PC-9 (cell line): ENCODE results near the gene MSL1. TPM values are rescaled to one million over a fixed set of nuclear protein-coding genes. Genes with fewer than 3 reads are reported as not detected.

ENCODE experiments used
- BruUV-seq: library from RNA; stranded (reverse); fragments of 400-500 nt; replicated peaks from 2 replicates; lab custom pipeline; 2021; lab: Mats Ljungman, UMichigan
- CTCF ChIA-PET: fragments of 300-600 bp; sonication (Branson Sonifier 250); formaldehyde crosslinking; loops from one replicate; lab custom pipeline; 2022; ENCODE audit warnings: antibody characterized with exemption; lab: Charles Lee
- POLR2A ChIA-PET: fragments of 300-600 bp; sonication (Branson Sonifier 250); formaldehyde crosslinking; loops from one replicate; lab custom pipeline; 2022; ENCODE audit warnings: antibody characterized with exemption; ENCODE audit not compliant: unreplicated experiment; lab: Charles Lee
- DNase-seq, 2 experiments: peaks; one replicate each; pipeline versions ENCODE4 v3.0.0 to v3.0.0-alpha.2; 2015 to 2022; ENCODE audit warnings: mixed read lengths in 1 of 2
- H2AFZ ChIP-seq: fragments of 200-600 bp; sonication (generic); 2 replicates; pipeline ENCODE4 v1.8.1; 2017; ENCODE audit warnings: antibody characterized with exemption
- H3F3A ChIP-seq: fragments of 200-600 bp; sonication (generic); 2 replicates; pipeline ENCODE4 v1.8.1; 2017; ENCODE audit warnings: antibody characterized with exemption, mild to moderate bottlenecking, low read depth; ENCODE audit not compliant: insufficient read depth
- H3K27ac ChIP-seq: fragments of 200-600 bp; sonication (generic); 2 replicates; pipeline ENCODE4 v1.6.1; 2016; ENCODE audit warnings: mixed run types
- H3K27me3 ChIP-seq: fragments of 200-600 bp; sonication (generic); 2 replicates; pipeline ENCODE4 v1.6.1; 2016; ENCODE audit warnings: low read depth, mixed run types; ENCODE audit not compliant: insufficient read depth
- H3K36me3 ChIP-seq: fragments of 200-600 bp; sonication (generic); 2 replicates; pipeline ENCODE4 v1.6.1; 2016; ENCODE audit warnings: low read depth, mixed run types
- H3K4me1 ChIP-seq: fragments of 200-600 bp; sonication (generic); replicated peaks from 2 replicates; pipeline ENCODE4 v1.6.1; 2016; ENCODE audit warnings: mixed run types; ENCODE audit not compliant: insufficient read depth
- H3K4me2 ChIP-seq: fragments of 200-600 bp; sonication (generic); 2 replicates; pipeline ENCODE4 v1.6.1; 2017; ENCODE audit warnings: mixed run types
- H3K4me3 ChIP-seq: fragments of 200-600 bp; sonication (generic); 2 replicates; pipeline ENCODE4 v1.6.1; 2016; ENCODE audit warnings: mixed run types
- H3K79me2 ChIP-seq: fragments of 200-600 bp; sonication (generic); 2 replicates; pipeline ENCODE4 v1.6.1; 2017; ENCODE audit warnings: low read depth, mixed run types
- H3K9me2 ChIP-seq: fragments of 200-600 bp; sonication (generic); 2 replicates; pipeline ENCODE4 v1.8.1; 2017; ENCODE audit warnings: mild to moderate bottlenecking; ENCODE audit not compliant: insufficient read depth
- H3K9me3 ChIP-seq: fragments of 200-600 bp; sonication (generic); 2 replicates; pipeline ENCODE4 v1.8.1; 2016; ENCODE audit warnings: low read depth; ENCODE audit not compliant: insufficient read depth
- H4K20me1 ChIP-seq: fragments of 200-600 bp; sonication (generic); 2 replicates; pipeline ENCODE4 v1.8.1; 2017; ENCODE audit not compliant: insufficient read depth
- EZH2 ChIP-seq: fragments of 200-600 bp; sonication (generic); IDR thresholded peaks from 2 replicates; pipeline ENCODE4 v1.8.0; 2017; ENCODE audit warnings: antibody characterized with exemption, low read depth
- intact Hi-C: fragments of 100-400 bp; cut with micrococcal nuclease; formaldehyde crosslinking; loops from one replicate; pipeline ENCODE4 v1.10.0; 2022; ENCODE audit not compliant: unreplicated experiment
- total RNA-seq: library from RNA; stranded (reverse); gene quantifications from 2 replicates; pipeline ENCODE4 v1.2.3, GENCODE V29; 2021
- TF ChIP-seq, protein P1 (sequence below): fragments of 200-600 bp; sonication (generic); conservative IDR thresholded peaks from 2 replicates; pipeline ENCODE4 v1.6.1; 2017; ENCODE audit warnings: mixed run types, antibody characterized with exemption, mild to moderate bottlenecking, moderate library complexity

MSL1 gene
- total RNA-seq, 1 experiment from 2014 or later = 61.8 TPM

DNA sequence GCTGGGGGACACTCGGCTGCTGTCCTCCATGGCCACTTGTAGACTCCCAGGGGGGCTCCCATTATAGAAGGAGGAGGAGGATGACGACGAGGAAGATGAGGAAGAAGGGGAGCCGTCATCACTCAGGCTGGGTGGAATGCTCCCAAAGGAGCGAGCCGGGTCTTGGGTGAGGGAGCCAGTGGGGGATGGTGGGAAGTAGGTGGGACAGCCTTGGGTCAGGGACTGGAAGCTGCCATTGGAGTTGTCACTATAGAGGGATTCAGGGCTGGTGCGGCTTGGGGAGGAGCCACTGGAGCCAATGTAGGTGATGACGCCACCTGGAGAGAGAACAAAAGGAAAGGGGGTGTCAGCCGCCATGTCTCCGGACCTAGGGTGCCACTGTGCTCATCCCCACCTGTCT lies 24.7 kb upstream of the MSL1 start:
- Histone ChIP-seq H3K27me3 (no peaks in the 10 kb centered on the region), H3K79me2 (peaks cover 23% of the 10 kb centered on the region), H3K27ac (no peak overlapping the region), H4K20me1 (no peaks in the 10 kb centered on the region), H3K36me3 (peaks cover 14% of the 10 kb centered on the region), H3K9me2 (no peaks in the 10 kb centered on the region), H3K9me3 (no peaks in the 10 kb centered on the region), H3K4me1 (peaks cover 25% of the 10 kb centered on the region), H3F3A (peaks cover 32% of the 10 kb centered on the region), H2AFZ (no peak overlapping the region), H3K4me3 (no peak overlapping the region), H3K4me2 (no peak overlapping the region)
- no peak for TF ChIP-seq EZH2
- intact Hi-C loops = no loop called here
- DNase-seq = no peak
- no TSS peak for BruUV-seq
- ChIA-PET CTCF (no interaction called here), POLR2A (no interaction called here)

DNA sequence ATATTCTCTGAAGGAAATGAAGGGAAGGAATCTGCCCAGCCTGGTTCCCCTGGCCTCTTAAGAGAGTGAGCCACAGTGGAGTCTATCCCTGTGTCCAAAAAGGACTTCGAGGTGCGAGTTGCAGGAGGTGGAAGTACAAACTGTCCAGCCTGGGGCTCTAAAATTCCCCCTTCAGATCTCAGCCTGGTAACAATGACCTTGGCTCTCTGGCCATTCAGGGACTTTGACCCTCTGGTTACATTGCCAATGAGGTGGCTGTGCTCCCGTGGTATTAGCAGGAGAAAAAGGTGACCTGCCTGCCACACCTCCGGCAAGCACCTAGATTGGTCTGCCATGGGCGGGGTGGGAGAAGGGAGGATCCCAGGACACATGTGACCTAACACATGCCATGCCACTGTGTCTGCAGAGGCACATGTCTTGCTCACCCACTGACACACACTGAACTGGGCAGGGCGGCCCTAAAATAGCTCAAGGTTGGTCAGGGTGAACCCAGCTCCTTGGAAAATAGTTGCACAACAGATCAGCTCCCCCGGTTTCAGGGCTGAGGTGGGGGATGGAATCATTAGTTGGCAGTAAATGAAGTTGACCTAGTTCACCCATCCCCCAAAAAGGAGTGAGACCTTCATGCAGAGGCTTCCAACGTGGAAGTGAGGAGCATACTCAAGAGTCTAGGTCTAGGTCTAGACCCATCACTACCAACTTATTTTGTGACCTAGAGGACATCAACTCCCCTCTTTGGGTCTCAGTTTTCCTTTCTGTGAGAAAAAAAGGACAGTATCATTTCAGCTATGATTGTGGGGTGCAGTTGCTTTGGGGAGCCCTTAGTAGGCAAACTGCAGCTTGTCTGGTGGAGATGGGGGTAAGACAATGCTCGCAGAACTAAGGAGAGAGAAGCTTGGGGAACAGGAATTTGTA lies 23.6 kb upstream of the MSL1 start:
- intact Hi-C loops = no loop called here
- Histone ChIP-seq H2AFZ (no peak overlapping the region; the same call in 1 of the 2 replicates), H3K4me2 (peak overlapping the region; percentile 94), H3K36me3 (peaks cover 14% of the 10 kb centered on the region), H3K4me3 (peak overlapping the region; percentile 55), H3K79me2 (peaks cover 23% of the 10 kb centered on the region), H3K4me1 (peaks cover 34% of the 10 kb centered on the region), H4K20me1 (no peaks in the 10 kb centered on the region), H3F3A (peaks cover 32% of the 10 kb centered on the region), H3K9me2 (no peaks in the 10 kb centered on the region), H3K27me3 (no peaks in the 10 kb centered on the region), H3K27ac (peak overlapping the region; percentile 81), H3K9me3 (no peaks in the 10 kb centered on the region)
- POLR2A ChIA-PET = interaction anchor here (0.5 to 0.6 kb wide), 2 partner anchors 14 to 538 kb away, joined by 3 read pairs; no protein-coding TSS in a partner anchor
- TSS peak; percentile 11 for BruUV-seq
- TF ChIP-seq, protein P1, sequence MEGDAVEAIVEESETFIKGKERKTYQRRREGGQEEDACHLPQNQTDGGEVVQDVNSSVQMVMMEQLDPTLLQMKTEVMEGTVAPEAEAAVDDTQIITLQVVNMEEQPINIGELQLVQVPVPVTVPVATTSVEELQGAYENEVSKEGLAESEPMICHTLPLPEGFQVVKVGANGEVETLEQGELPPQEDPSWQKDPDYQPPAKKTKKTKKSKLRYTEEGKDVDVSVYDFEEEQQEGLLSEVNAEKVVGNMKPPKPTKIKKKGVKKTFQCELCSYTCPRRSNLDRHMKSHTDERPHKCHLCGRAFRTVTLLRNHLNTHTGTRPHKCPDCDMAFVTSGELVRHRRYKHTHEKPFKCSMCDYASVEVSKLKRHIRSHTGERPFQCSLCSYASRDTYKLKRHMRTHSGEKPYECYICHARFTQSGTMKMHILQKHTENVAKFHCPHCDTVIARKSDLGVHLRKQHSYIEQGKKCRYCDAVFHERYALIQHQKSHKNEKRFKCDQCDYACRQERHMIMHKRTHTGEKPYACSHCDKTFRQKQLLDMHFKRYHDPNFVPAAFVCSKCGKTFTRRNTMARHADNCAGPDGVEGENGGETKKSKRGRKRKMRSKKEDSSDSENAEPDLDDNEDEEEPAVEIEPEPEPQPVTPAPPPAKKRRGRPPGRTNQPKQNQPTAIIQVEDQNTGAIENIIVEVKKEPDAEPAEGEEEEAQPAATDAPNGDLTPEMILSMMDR = no peak
- no peak for TF ChIP-seq EZH2
- no peak for DNase-seq
- CTCF ChIA-PET = no interaction called here

GRCh38 chr17:40098846-40099618 lies 22.7 kb upstream of the MSL1 start:
- intact Hi-C loops = no loop called here
- peak; percentile 97 to 99 for DNase-seq
- H3K27ac ChIP-seq = peak overlapping the region; percentile 81
- BruUV-seq = no TSS peak
- no peaks in the 10 kb centered on the region for H3K9me3 ChIP-seq
- no peaks in the 10 kb centered on the region for H3K27me3 ChIP-seq
- peaks cover 43% of the 10 kb centered on the region for H3K4me1 ChIP-seq
- H3F3A ChIP-seq = peaks cover 32% of the 10 kb centered on the region
- CTCF ChIA-PET = interaction anchor here (0.6 to 0.7 kb wide), 2 partner anchors 12 to 118 kb away, joined by 3 to 4 read pairs; partner anchors contain the start of gene PSMD3
- peak overlapping the region; percentile 89 for H3K4me3 ChIP-seq
- peaks cover 23% of the 10 kb centered on the region for H3K79me2 ChIP-seq
- H3K9me2 ChIP-seq = no peaks in the 10 kb centered on the region
- H3K36me3 ChIP-seq = peaks cover 14% of the 10 kb centered on the region
- TF ChIP-seq, protein P1 = no peak
- TF ChIP-seq EZH2 = no peak
- H3K4me2 ChIP-seq = peak overlapping the region; percentile 94
- H4K20me1 ChIP-seq = no peaks in the 10 kb centered on the region
- POLR2A ChIA-PET = interaction anchor here (0.6 to 0.7 kb wide), 6 partner anchors 13 to 92 kb away, joined by 3 to 8 read pairs (median 4); no protein-coding TSS in a partner anchor
- H2AFZ ChIP-seq = peak overlapping the region; percentile 85
